HG03469 (cell line): ENCODE results near the gene HSF5.

Source experiments
- ATAC-seq: cut with Tn5 transposase; IDR thresholded peaks from one replicate; pipeline ENCODE4 v1.9.1; 2021; ENCODE audit warnings: mild to moderate bottlenecking, moderate library complexity, moderate number of reproducible peaks; ENCODE audit not compliant: unreplicated experiment

Gene HSF5

GRCh38 chr17:58373003-58373402, 115.2 kb downstream of the HSF5 start:
- no peak for ATAC-seq

GRCh38 chr17:58371300-58371950, 116.8 kb downstream of the HSF5 start:
- ATAC-seq, result no peak

- ATAC-seq, result no peak
Observed at GRCh38 chr17:58370716-58371115, 117.5 kb downstream of the HSF5 start.

- ATAC-seq, result no peak
Observed at GRCh38 chr17:58370309-58370708, 117.9 kb downstream of the HSF5 start.
